Thyroid gland (tissue), 4 donors: ENCODE measurements around the gene WDR27. TPM values are rescaled to one million over a fixed set of nuclear protein-coding genes. Genes with fewer than 3 reads are reported as not detected.

ENCODE experiments used
- DNase-seq, 2 donors: peaks; one replicate each; pipeline ENCODE4 v3.0.0-alpha.2; 2019
- H3K27ac ChIP-seq, 3 donors: fragments of 200-600 bp; sonication (generic); 1 replicate in 2 of 3; 2 replicates in 1 of 3; pipeline ENCODE4 v1.5.1; 2016 to 2019; ENCODE audit warnings: mild to moderate bottlenecking in 1 of 3, moderate library complexity in 1 of 3
- H3K27me3 ChIP-seq: fragments of 200-600 bp; sonication (generic); one replicate; pipeline ENCODE4 v1.5.1; 2019
- H3K36me3 ChIP-seq, 2 donors: fragments of 200-600 bp; sonication (generic); one replicate each; pipeline ENCODE4 v1.5.1; 2016 to 2019
- H3K4me1 ChIP-seq, 2 donors: fragments of 200-600 bp; sonication (generic); one replicate each; pipeline ENCODE4 v1.5.1; 2017 to 2019
- H3K4me3 ChIP-seq, 3 donors: fragments of 200-600 bp; sonication (generic); replicated peaks in 1 of 3; 1 replicate in 2 of 3; 2 replicates in 1 of 3; pipeline ENCODE4 v1.5.1; 2016; ENCODE audit warnings: mild to moderate bottlenecking in 1 of 3
- H3K9me3 ChIP-seq: fragments of 200-600 bp; sonication (generic); one replicate; pipeline ENCODE4 v1.5.1; 2017
- POLR2A ChIP-seq, 2 donors: fragments of 450-650 bp; IDR thresholded peaks; one replicate each; pipeline ENCODE4 v1.6.1; 2017; ENCODE audit warnings: antibody characterized with exemption in 2 of 2, mild to moderate bottlenecking in 2 of 2, moderate library complexity in 1 of 2
- WGBS, 2 donors: methylation state at CpG; one replicate each; pipeline ENCODE4 v1.1.5; 2017; 5-methylcytosine and 5-hydroxymethylcytosine counted together
- intact Hi-C: fragments of 100-400 bp; cut with DNase I; formaldehyde crosslinking; loops from one replicate; pipeline ENCODE4 v1.15.1; 2023
- total RNA-seq, 4 donors: library from RNA; depleted of rRNA; stranded (reverse); fragments of >200 nt; gene quantifications; one replicate each; pipeline ENCODE4 v1.2.3, GENCODE V29; 2016
- TF ChIP-seq, protein P1 (sequence below), 6 experiments: fragments of 200-600 bp in 3 of 6; fragments of 450-650 bp in 3 of 6; sonication (generic) in 3 of 6; IDR thresholded peaks; one replicate each; pipeline ENCODE4 v1.5.1; 2016 to 2019; ENCODE audit warnings: antibody characterized with exemption in 6 of 6, mild to moderate bottlenecking in 2 of 6, inconsistent platforms in 1 of 6, moderate library complexity in 1 of 6

WDR27 gene
- total RNA-seq, 4 donors from 2014 or later = 48.9 to 74.6 (median 51.8) TPM

DNA sequence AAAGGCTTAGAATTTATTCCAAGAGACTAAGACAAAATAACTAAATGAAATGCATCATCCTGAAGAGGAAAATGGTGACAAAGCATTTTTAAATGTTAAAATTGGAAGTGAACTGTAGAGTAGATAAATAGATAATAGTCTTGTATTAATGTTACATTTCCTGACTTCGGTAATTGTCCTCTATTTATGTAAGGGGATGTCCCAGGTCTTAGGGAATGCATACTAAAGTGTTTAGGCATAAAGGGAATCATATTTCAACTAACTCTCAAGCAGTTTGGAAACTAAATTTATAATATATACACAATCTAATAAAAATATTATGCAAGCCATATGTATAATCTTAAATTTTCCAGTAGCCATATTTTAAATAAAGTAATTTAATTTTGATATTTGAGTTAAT lies 159.3 kb downstream of the WDR27 start:
- no peak overlapping the region for H3K4me3 ChIP-seq
- no peaks in the 10 kb centered on the region for H3K9me3 ChIP-seq
- 76 to 77% methylated on average over 1 of the region's 1 CpG for WGBS, 2 donors
- no peak overlapping the region for H3K27ac ChIP-seq
- intact Hi-C loops = no loop called here
- TF ChIP-seq, protein P1, sequence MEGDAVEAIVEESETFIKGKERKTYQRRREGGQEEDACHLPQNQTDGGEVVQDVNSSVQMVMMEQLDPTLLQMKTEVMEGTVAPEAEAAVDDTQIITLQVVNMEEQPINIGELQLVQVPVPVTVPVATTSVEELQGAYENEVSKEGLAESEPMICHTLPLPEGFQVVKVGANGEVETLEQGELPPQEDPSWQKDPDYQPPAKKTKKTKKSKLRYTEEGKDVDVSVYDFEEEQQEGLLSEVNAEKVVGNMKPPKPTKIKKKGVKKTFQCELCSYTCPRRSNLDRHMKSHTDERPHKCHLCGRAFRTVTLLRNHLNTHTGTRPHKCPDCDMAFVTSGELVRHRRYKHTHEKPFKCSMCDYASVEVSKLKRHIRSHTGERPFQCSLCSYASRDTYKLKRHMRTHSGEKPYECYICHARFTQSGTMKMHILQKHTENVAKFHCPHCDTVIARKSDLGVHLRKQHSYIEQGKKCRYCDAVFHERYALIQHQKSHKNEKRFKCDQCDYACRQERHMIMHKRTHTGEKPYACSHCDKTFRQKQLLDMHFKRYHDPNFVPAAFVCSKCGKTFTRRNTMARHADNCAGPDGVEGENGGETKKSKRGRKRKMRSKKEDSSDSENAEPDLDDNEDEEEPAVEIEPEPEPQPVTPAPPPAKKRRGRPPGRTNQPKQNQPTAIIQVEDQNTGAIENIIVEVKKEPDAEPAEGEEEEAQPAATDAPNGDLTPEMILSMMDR (IDR thresholded peaks at IDR 0.05) = no peak
- no peak for TF ChIP-seq POLR2A (IDR thresholded peaks at IDR 0.05)
- no peak for DNase-seq
- H3K36me3 ChIP-seq = no peaks in the 10 kb centered on the region
- H3K27me3 ChIP-seq = no peaks in the 10 kb centered on the region
- no peaks in the 10 kb centered on the region for H3K4me1 ChIP-seq

DNA sequence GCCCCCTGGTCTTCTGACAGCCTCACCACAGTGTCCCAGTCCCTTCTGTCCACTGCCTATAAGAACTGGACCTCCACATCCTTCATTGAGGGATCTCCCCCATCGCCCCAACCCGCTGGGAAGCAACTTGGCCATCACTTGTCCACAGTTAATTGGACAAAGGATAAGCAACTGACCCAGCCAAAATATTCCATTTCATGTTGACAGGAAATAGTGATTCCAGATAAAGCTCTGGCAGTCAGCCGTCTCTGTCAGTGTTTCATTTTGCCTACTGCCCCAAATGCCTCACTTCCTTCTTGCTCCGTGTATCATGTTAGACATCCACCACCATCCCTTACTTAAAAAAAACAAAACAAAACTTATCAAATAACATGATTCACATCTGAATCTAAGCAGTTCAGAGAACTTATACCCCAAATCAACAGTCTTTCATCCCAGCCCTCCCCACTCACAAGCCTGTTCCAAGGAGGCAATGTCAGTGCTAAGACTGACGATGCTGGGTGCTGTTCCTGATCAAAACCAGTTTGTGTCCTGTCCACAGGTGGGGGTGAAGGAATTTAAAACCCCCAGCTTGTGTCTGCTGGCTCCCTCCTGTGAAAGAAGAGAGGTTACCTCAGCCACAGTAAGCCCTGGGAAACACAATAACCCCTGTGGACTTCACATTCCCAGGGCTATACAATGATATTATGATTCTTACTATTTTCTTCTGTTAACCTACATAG lies 162.5 kb downstream of the WDR27 start:
- H3K36me3 ChIP-seq = no peaks in the 10 kb centered on the region
- no peak for TF ChIP-seq POLR2A (IDR thresholded peaks at IDR 0.05)
- TF ChIP-seq, protein P1 (IDR thresholded peaks at IDR 0.05) = no peak
- no peaks in the 10 kb centered on the region for H3K4me1 ChIP-seq
- no peak for DNase-seq
- H3K27ac ChIP-seq = no peak overlapping the region
- H3K9me3 ChIP-seq = no peaks in the 10 kb centered on the region
- no peaks in the 10 kb centered on the region for H3K27me3 ChIP-seq
- intact Hi-C loops = no loop called here
- 69 to 76% methylated on average over 5 of the region's 5 CpGs for WGBS, 2 donors
- H3K4me3 ChIP-seq = no peak overlapping the region

DNA sequence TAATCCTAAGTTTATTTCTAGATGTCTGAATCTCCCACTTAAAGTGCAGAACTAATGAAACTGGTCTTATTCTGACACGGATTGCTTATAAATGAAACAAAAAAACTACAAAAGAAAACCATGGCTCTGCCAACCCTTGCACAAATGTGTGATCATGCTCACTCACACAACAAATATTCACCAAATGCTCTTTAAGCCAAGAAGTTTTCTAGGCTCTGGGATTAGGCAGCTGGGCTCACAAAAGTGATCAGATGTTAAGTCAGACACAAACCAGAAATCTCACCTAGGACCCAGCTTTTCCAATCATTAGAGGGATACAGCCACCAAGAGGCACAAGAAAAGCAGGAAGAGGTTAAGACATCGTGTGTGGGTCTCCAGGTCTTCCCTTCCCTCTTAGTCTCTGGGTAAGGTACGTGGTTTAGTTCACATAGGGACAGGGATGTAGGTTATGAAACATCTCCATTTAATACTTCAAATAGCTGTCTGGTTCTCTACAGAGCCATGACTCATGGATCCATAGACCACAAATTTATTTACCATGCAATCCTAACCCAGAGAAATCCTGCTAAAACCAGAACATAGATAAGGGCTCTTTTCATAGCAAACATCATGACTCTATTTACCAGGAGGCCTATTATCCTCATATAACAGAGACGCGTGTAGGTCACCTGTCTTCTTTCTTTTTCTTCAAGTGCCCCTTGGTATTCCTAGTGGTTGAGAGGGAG lies 165.2 kb downstream of the WDR27 start:
- no peaks in the 10 kb centered on the region for H3K36me3 ChIP-seq
- no peaks in the 10 kb centered on the region for H3K9me3 ChIP-seq
- intact Hi-C loops = no loop called here
- TF ChIP-seq, protein P1 (IDR thresholded peaks at IDR 0.05) = no peak
- no peak for TF ChIP-seq POLR2A (IDR thresholded peaks at IDR 0.05)
- WGBS, 2 donors = 76 to 88% methylated on average over 5 of the region's 5 CpGs
- no peaks in the 10 kb centered on the region for H3K4me1 ChIP-seq
- H3K27me3 ChIP-seq = no peaks in the 10 kb centered on the region
- H3K4me3 ChIP-seq = no peak overlapping the region
- no peak for DNase-seq
- no peak overlapping the region for H3K27ac ChIP-seq

DNA sequence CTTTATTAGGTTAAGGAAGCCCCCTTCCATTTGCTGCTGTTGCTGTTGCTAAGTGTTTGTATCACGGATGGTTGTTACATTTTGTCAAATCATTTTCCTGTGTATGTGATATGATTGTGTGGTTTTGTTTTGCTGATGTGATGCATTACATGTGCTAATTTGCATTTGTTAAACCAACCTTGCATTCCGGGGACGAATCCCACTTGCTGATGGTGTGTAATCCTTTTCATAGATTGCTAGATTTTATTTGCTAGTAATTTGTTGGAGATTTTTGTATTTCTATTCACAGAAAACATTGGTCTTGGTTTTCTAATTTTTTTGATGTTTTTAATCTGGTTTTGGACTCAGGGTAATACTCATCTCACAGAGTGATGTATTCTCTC lies 167.8 kb downstream of the WDR27 start:
- intact Hi-C loops = no loop called here
- H3K36me3 ChIP-seq = no peaks in the 10 kb centered on the region
- DNase-seq = no peak
- H3K9me3 ChIP-seq = no peaks in the 10 kb centered on the region
- H3K4me3 ChIP-seq = no peak overlapping the region
- no peak for TF ChIP-seq POLR2A (IDR thresholded peaks at IDR 0.05)
- TF ChIP-seq, protein P1 (IDR thresholded peaks at IDR 0.05) = no peak
- no peaks in the 10 kb centered on the region for H3K4me1 ChIP-seq
- WGBS, 2 donors = 95% methylated on average over 3 of the region's 3 CpGs
- H3K27me3 ChIP-seq = no peaks in the 10 kb centered on the region
- H3K27ac ChIP-seq = no peak overlapping the region
